Mesendoderm (in vitro differentiated cells): ENCODE results near the gene IFIT2.
A peak's percentile ranks its signal among the peaks of the same experiment; 100 is the strongest.

ENCODE experiments used
- DNase-seq: peaks from one replicate; pipeline ENCODE4 v3.0.0; 2013
- H2AK5ac ChIP-seq: 2 replicates; pipeline ENCODE4 v1.6.1; 2013; ENCODE audit warnings: low read length, inconsistent platforms
- H2BK120ac ChIP-seq: 2 replicates; pipeline ENCODE4 v1.6.1; 2013; ENCODE audit warnings: low read depth, mild to moderate bottlenecking, low read length, moderate library complexity, mixed read lengths
- H2BK15ac ChIP-seq: replicated peaks from 2 replicates; pipeline ENCODE4 v1.6.1; 2013; ENCODE audit warnings: low read depth, mild to moderate bottlenecking, moderate library complexity
- H2BK5ac ChIP-seq: 2 replicates; pipeline ENCODE4 v1.6.1; 2013; ENCODE audit warnings: low read length, inconsistent platforms
- H3K18ac ChIP-seq: 2 replicates; pipeline ENCODE4 v1.6.1; 2013; ENCODE audit warnings: mild to moderate bottlenecking, low read length, mixed read lengths
- H3K23ac ChIP-seq: one replicate; pipeline ENCODE4 v1.6.1; 2013; ENCODE audit warnings: low read length
- H3K27ac ChIP-seq: 2 replicates; pipeline ENCODE4 v1.5.1; 2013; ENCODE audit warnings: low read depth, mild to moderate bottlenecking, inconsistent platforms, low read length, moderate library complexity
- H3K27me3 ChIP-seq: 2 replicates; pipeline ENCODE4 v1.6.1; 2013; ENCODE audit warnings: low read length, control low read depth, mild to moderate bottlenecking, inconsistent platforms; ENCODE audit not compliant: insufficient read depth, poor library complexity
- H3K36me3 ChIP-seq: 2 replicates; pipeline ENCODE4 v1.6.1; 2013; ENCODE audit warnings: low read length, inconsistent platforms; ENCODE audit not compliant: control insufficient read depth, insufficient read depth
- H3K4ac ChIP-seq: one replicate; pipeline ENCODE4 v1.6.1; 2013; ENCODE audit warnings: low read depth, mild to moderate bottlenecking, low read length, moderate library complexity
- H3K4me1 ChIP-seq: 2 replicates; pipeline ENCODE4 v1.6.1; 2013; ENCODE audit warnings: low read depth, low read length, inconsistent platforms; ENCODE audit not compliant: control insufficient read depth
- H3K4me2 ChIP-seq: 2 replicates; pipeline ENCODE4 v1.6.1; 2013; ENCODE audit warnings: low read length
- H3K4me3 ChIP-seq: 2 replicates; pipeline ENCODE4 v1.5.1; 2013; ENCODE audit warnings: mild to moderate bottlenecking, low read length
- H3K56ac ChIP-seq: one replicate; pipeline ENCODE4 v1.6.1; 2013; ENCODE audit warnings: low read length
- H3K79me1 ChIP-seq: 2 replicates; pipeline ENCODE4 v1.6.1; 2013; ENCODE audit warnings: low read length, inconsistent platforms
- H3K79me2 ChIP-seq: 2 replicates; pipeline ENCODE4 v1.6.1; 2013; ENCODE audit warnings: mild to moderate bottlenecking, low read length; ENCODE audit not compliant: control insufficient read depth, insufficient read depth
- H3K9ac ChIP-seq: 2 replicates; pipeline ENCODE4 v1.6.1; 2013; ENCODE audit warnings: low read length, inconsistent platforms
- H4K5ac ChIP-seq: one replicate; pipeline ENCODE4 v1.6.1; 2013; ENCODE audit warnings: low read length
- H4K8ac ChIP-seq: one replicate; pipeline ENCODE4 v1.6.1; 2013; ENCODE audit warnings: low read depth, mild to moderate bottlenecking, control low read depth, low read length, moderate library complexity
- WGBS: extraction: QIAGEN DNeasy Blood & Tissue Kit; methylation state at CpG from one replicate; pipeline ENCODE4 v1.1.7; 2013; ENCODE audit warnings: low lambda C conversion rate, missing lambda C conversion rate; ENCODE audit not compliant: insufficient coverage; ENCODE audit errors: extremely low coverage; 5-methylcytosine and 5-hydroxymethylcytosine counted together

The IFIT2 gene

GRCh38 chr10:89274928-89275327 is 26.9 kb upstream of the IFIT2 start:
- no peaks in the 10 kb centered on the region for H3K36me3 ChIP-seq
- H3K79me1 ChIP-seq: no peaks in the 10 kb centered on the region
- no peak overlapping the region for H3K18ac ChIP-seq
- H2BK15ac ChIP-seq: no peak overlapping the region
- peaks cover 4% of the 10 kb centered on the region for H3K4me1 ChIP-seq
- no peak overlapping the region for H3K27ac ChIP-seq
- no peak overlapping the region for H3K4ac ChIP-seq
- H4K8ac ChIP-seq: no peak overlapping the region
- no peak overlapping the region for H3K4me3 ChIP-seq
- no peak overlapping the region for H3K4me2 ChIP-seq
- H3K23ac ChIP-seq: no peak overlapping the region
- no peak overlapping the region for H2BK120ac ChIP-seq
- H2AK5ac ChIP-seq: no peak overlapping the region
- DNase-seq: no peak
- no peak overlapping the region for H4K5ac ChIP-seq
- no peak overlapping the region for H2BK5ac ChIP-seq
- H3K27me3 ChIP-seq: no peaks in the 10 kb centered on the region
- H3K9ac ChIP-seq: no peak overlapping the region
- H3K56ac ChIP-seq: no peak overlapping the region
- no peaks in the 10 kb centered on the region for H3K79me2 ChIP-seq
- WGBS: no CpG with 5 or more reads among the region's 3 CpGs

DNA sequence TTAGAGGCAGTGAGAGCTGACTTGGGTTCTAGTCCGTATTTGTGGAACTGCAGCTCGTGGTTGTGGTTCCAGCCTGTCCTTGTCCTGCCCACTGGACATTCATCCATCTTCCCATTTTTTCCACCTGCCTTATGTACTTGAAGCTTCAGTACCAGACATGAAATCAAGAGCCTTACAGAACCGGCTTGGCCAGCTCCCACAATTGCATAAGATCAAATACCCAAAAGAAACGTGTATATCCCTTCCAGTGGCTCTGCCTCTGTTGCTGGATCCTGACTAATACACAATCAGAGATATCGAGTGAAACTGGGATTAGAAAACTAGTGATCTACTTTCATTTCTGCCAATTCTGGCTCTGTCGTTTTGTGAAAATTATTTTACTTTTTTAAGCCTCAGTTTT is 26.5 kb upstream of the IFIT2 start:
- Histone ChIP-seq H3K4ac (no peak overlapping the region), H2BK5ac (no peak overlapping the region), H2BK120ac (no peak overlapping the region), H3K36me3 (no peaks in the 10 kb centered on the region), H4K5ac (no peak overlapping the region), H3K23ac (no peak overlapping the region), H3K56ac (no peak overlapping the region), H3K18ac (no peak overlapping the region), H3K9ac (no peak overlapping the region), H3K79me1 (no peaks in the 10 kb centered on the region), H2BK15ac (no peak overlapping the region), H4K8ac (no peak overlapping the region), H3K4me1 (peaks cover 4% of the 10 kb centered on the region), H3K4me2 (no peak overlapping the region), H2AK5ac (no peak overlapping the region), H3K27me3 (no peaks in the 10 kb centered on the region), H3K27ac (no peak overlapping the region), H3K79me2 (no peaks in the 10 kb centered on the region), H3K4me3 (no peak overlapping the region)
- no peak for DNase-seq
- WGBS: no CpG with 5 or more reads among the region's 6 CpGs

GRCh38 chr10:89278034-89278535 is 23.8 kb upstream of the IFIT2 start:
- Histone ChIP-seq H3K4me1 (peaks cover 4% of the 10 kb centered on the region), H3K79me2 (no peaks in the 10 kb centered on the region), H3K36me3 (no peaks in the 10 kb centered on the region), H2BK5ac (no peak overlapping the region), H3K23ac (no peak overlapping the region), H3K9ac (peak overlapping the region; percentile 16), H3K4me3 (no peak overlapping the region), H2BK15ac (peak overlapping the region; percentile 99), H3K27ac (no peak overlapping the region), H2BK120ac (no peak overlapping the region), H3K4ac (no peak overlapping the region), H2AK5ac (no peak overlapping the region), H3K56ac (peak overlapping the region; percentile 7), H3K4me2 (no peak overlapping the region), H3K18ac (no peak overlapping the region), H3K79me1 (no peaks in the 10 kb centered on the region), H4K8ac (no peak overlapping the region), H3K27me3 (no peaks in the 10 kb centered on the region), H4K5ac (no peak overlapping the region)
- DNase-seq: peak; percentile 60
- no CpG with 5 or more reads among the region's 1 CpG for WGBS

DNA sequence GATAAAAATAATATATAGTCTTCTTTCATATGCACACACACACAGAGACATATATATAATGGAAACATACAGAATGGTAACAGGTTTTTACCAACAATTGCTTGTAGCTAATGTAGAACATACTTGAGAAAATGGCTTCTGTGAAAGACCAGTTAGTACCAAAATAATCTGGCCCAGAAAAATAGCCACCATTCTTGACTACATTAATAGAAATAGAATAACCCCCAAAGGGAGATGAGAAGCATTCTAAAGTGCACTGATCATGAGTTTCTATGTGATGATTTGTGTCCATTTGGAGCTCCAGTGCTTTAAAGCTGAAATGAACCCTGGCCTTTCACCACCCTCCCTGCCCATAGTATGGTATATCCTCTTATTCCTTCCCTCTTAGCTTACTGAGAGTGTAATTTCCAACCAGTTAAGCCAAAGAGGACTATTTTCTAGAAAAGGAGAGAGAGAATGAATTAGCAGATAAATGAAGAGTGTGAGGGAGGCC is 22.9 kb upstream of the IFIT2 start:
- no peak for DNase-seq

GRCh38 chr10:89279421-89279869 is 22.4 kb upstream of the IFIT2 start:
- DNase-seq: no peak
- H3K27ac ChIP-seq: no peak overlapping the region
- no peak overlapping the region for H3K56ac ChIP-seq
- peaks cover 6% of the 10 kb centered on the region for H3K4me1 ChIP-seq
- no peaks in the 10 kb centered on the region for H3K79me2 ChIP-seq
- WGBS: no CpG with 5 or more reads among the region's 1 CpG
- no peak overlapping the region for H4K8ac ChIP-seq
- H3K4me3 ChIP-seq: no peak overlapping the region
- no peak overlapping the region for H3K4ac ChIP-seq
- no peak overlapping the region for H4K5ac ChIP-seq
- H2BK120ac ChIP-seq: no peak overlapping the region
- no peak overlapping the region for H3K4me2 ChIP-seq
- H3K36me3 ChIP-seq: no peaks in the 10 kb centered on the region
- H3K23ac ChIP-seq: no peak overlapping the region
- H3K27me3 ChIP-seq: no peaks in the 10 kb centered on the region
- H2BK15ac ChIP-seq: no peak overlapping the region
- no peak overlapping the region for H3K9ac ChIP-seq
- no peak overlapping the region for H3K18ac ChIP-seq
- no peak overlapping the region for H2BK5ac ChIP-seq
- H2AK5ac ChIP-seq: no peak overlapping the region
- no peaks in the 10 kb centered on the region for H3K79me1 ChIP-seq

More for the DNA sequence above, 22.9 kb upstream of the IFIT2 start:
- no peak overlapping the region for H3K18ac ChIP-seq
- H3K4me2 ChIP-seq: no peak overlapping the region
- H3K9ac ChIP-seq: no peak overlapping the region
- H4K5ac ChIP-seq: no peak overlapping the region
- no peaks in the 10 kb centered on the region for H3K36me3 ChIP-seq
- H3K4me1 ChIP-seq: peaks cover 6% of the 10 kb centered on the region
- no peak overlapping the region for H2BK120ac ChIP-seq
- H3K4me3 ChIP-seq: no peak overlapping the region
- H3K4ac ChIP-seq: no peak overlapping the region
- no peaks in the 10 kb centered on the region for H3K27me3 ChIP-seq
- no peak overlapping the region for H3K56ac ChIP-seq
- no peaks in the 10 kb centered on the region for H3K79me1 ChIP-seq
- H2AK5ac ChIP-seq: no peak overlapping the region
- H3K23ac ChIP-seq: no peak overlapping the region
- no peak overlapping the region for H2BK15ac ChIP-seq
- H3K27ac ChIP-seq: no peak overlapping the region
- H3K79me2 ChIP-seq: no peaks in the 10 kb centered on the region
- H4K8ac ChIP-seq: no peak overlapping the region
- H2BK5ac ChIP-seq: no peak overlapping the region

DNA sequence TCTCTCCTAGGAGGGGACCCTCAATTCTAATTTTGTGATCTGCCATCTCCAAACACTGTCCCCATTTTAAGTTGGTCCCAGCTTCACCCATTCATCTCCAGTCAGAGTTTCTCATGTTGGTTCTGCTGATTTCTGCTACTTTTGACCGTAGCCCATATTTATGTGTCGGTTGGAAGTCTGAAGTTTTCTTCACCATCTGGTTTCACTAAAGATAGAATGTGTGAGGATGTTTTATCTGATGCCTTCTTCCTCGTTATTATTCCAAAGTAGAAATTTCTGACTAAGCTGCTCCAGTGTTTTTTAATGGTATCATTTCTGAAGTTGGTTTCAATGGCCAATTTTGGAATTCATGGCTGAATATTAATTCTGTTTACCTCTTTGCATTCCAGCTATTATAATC is 21.3 kb upstream of the IFIT2 start:
- no CpG with 5 or more reads among the region's 3 CpGs for WGBS
- Histone ChIP-seq H2BK120ac (no peak overlapping the region), H3K79me2 (no peaks in the 10 kb centered on the region), H3K18ac (no peak overlapping the region), H3K56ac (no peak overlapping the region), H2BK15ac (no peak overlapping the region), H3K79me1 (no peaks in the 10 kb centered on the region), H3K4me2 (no peak overlapping the region), H4K5ac (no peak overlapping the region), H3K27ac (no peak overlapping the region), H3K4me1 (peaks cover 4% of the 10 kb centered on the region), H3K36me3 (no peaks in the 10 kb centered on the region), H3K4me3 (no peak overlapping the region), H2AK5ac (no peak overlapping the region), H3K27me3 (no peaks in the 10 kb centered on the region), H3K9ac (no peak overlapping the region), H3K4ac (no peak overlapping the region), H3K23ac (no peak overlapping the region), H2BK5ac (no peak overlapping the region), H4K8ac (no peak overlapping the region)
- no peak for DNase-seq
